Measurements from ENCODE around the gene PPM1N. TPM values are rescaled to one million over a fixed set of nuclear protein-coding genes. Genes with fewer than 3 reads are reported as not detected.

PPM1N gene
- total and polyA plus RNA-seq, 2 of the 13 experiments (the other 11 are each of a cell fraction or from before 2014, with no cell fraction given): 0.31 to 1.8 TPM

DNA sequence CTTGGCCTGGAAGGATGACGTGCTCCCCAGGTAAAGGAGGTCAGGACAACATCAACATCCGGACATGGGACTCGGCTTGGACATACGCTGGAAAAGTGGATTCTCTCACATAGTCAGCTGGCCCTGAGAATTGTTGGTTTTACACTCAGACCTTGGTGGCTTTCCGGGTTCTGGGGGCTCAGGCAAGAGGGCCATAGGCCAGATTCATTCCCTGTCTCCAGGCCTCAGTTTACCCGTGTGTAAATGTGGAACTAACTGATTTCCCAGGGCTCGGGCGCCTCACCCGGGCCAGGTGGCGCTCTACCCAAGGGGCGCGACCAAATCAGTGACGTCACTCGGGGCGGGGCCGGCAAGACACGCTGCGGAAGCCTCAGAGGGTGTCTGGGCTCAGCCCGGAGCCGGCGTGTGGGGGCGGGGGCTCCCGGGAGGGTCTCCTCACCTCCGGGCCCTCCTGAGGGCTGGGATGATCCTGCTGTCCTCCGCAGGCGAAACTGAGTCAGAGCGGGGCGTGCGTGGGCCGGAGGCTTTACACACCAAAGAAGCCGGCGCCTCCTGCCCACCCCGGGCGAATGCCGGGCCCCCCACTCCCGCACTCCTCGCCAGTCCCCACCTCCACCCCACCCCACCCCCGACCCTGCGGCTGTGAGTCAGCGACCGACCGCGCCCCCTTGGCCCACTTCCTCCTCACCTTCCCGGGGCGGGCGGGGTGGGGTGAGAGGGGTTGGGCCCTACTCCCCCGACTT is 8.2 kb downstream of the PPM1N start (continued):
- TF ChIP-seq SAFB2 (CRISPR knock-in tag; IDR thresholded peaks at IDR 0.05; ENCODE audit: borderline replicate concordance, low read depth) (no peak), ZNF775 (CRISPR knock-in tag; IDR thresholded peaks at IDR 0.05; ENCODE audit: borderline replicate concordance) (0 out of 2 replicates have a peak, but pooled peaks have one; percentile 21), ZBTB7A (CRISPR knock-in tag; IDR thresholded peaks at IDR 0.05) (peak; percentile 76), ZNF788 (CRISPR knock-in tag; IDR thresholded peaks at IDR 0.05; ENCODE audit: borderline replicate concordance) (peak; percentile 90), HNRNPL (IDR thresholded peaks at IDR 0.05; ENCODE audit: low read depth, low read length) (no peak), ZBTB8A (CRISPR knock-in tag; IDR thresholded peaks at IDR 0.05; ENCODE audit: borderline replicate concordance, low read depth) (no peak), ZNF629 (CRISPR knock-in tag; conservative IDR thresholded peaks at IDR 0.05) (peak; percentile 68), FIP1L1 (IDR thresholded peaks at IDR 0.05; ENCODE audit: borderline replicate concordance, insufficient read depth, low read depth, low read length) (no peak), HDAC2 (CRISPR knock-in tag; IDR thresholded peaks at IDR 0.05) (0 out of 2 replicates have a peak, but pooled peaks have one; percentile 19), NFE2 (CRISPR knock-in tag; IDR thresholded peaks at IDR 0.05) (no peak)
- TF ChIP-seq, protein P1, sequence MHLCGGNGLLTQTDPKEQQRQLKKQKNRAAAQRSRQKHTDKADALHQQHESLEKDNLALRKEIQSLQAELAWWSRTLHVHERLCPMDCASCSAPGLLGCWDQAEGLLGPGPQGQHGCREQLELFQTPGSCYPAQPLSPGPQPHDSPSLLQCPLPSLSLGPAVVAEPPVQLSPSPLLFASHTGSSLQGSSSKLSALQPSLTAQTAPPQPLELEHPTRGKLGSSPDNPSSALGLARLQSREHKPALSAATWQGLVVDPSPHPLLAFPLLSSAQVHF (CRISPR knock-in tag; IDR thresholded peaks at IDR 0.05): no peak
- TF ChIP-seq, protein P2, sequence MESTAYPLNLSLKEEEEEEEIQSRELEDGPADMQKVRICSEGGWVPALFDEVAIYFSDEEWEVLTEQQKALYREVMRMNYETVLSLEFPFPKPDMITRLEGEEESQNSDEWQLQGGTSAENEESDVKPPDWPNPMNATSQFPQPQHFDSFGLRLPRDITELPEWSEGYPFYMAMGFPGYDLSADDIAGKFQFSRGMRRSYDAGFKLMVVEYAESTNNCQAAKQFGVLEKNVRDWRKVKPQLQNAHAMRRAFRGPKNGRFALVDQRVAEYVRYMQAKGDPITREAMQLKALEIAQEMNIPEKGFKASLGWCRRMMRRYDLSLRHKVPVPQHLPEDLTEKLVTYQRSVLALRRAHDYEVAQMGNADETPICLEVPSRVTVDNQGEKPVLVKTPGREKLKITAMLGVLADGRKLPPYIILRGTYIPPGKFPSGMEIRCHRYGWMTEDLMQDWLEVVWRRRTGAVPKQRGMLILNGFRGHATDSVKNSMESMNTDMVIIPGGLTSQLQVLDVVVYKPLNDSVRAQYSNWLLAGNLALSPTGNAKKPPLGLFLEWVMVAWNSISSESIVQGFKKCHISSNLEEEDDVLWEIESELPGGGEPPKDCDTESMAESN (CRISPR knock-in tag; conservative IDR thresholded peaks at IDR 0.05): peak; percentile 60; the same call in 1 of the 2 replicates
- TF ChIP-seq, protein P3, sequence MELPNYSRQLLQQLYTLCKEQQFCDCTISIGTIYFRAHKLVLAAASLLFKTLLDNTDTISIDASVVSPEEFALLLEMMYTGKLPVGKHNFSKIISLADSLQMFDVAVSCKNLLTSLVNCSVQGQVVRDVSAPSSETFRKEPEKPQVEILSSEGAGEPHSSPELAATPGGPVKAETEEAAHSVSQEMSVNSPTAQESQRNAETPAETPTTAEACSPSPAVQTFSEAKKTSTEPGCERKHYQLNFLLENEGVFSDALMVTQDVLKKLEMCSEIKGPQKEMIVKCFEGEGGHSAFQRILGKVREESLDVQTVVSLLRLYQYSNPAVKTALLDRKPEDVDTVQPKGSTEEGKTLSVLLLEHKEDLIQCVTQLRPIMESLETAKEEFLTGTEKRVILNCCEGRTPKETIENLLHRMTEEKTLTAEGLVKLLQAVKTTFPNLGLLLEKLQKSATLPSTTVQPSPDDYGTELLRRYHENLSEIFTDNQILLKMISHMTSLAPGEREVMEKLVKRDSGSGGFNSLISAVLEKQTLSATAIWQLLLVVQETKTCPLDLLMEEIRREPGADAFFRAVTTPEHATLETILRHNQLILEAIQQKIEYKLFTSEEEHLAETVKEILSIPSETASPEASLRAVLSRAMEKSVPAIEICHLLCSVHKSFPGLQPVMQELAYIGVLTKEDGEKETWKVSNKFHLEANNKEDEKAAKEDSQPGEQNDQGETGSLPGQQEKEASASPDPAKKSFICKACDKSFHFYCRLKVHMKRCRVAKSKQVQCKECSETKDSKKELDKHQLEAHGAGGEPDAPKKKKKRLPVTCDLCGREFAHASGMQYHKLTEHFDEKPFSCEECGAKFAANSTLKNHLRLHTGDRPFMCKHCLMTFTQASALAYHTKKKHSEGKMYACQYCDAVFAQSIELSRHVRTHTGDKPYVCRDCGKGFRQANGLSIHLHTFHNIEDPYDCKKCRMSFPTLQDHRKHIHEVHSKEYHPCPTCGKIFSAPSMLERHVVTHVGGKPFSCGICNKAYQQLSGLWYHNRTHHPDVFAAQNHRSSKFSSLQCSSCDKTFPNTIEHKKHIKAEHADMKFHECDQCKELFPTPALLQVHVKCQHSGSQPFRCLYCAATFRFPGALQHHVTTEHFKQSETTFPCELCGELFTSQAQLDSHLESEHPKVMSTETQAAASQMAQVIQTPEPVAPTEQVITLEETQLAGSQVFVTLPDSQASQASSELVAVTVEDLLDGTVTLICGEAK (IDR thresholded peaks at IDR 0.05): no peak
- TF ChIP-seq, protein P3 (CRISPR knock-in tag; IDR thresholded peaks at IDR 0.05): peak; percentile 25; the same call in 1 of the 2 replicates
- TF ChIP-seq, protein P4, sequence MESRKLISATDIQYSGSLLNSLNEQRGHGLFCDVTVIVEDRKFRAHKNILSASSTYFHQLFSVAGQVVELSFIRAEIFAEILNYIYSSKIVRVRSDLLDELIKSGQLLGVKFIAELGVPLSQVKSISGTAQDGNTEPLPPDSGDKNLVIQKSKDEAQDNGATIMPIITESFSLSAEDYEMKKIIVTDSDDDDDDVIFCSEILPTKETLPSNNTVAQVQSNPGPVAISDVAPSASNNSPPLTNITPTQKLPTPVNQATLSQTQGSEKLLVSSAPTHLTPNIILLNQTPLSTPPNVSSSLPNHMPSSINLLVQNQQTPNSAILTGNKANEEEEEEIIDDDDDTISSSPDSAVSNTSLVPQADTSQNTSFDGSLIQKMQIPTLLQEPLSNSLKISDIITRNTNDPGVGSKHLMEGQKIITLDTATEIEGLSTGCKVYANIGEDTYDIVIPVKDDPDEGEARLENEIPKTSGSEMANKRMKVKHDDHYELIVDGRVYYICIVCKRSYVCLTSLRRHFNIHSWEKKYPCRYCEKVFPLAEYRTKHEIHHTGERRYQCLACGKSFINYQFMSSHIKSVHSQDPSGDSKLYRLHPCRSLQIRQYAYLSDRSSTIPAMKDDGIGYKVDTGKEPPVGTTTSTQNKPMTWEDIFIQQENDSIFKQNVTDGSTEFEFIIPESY (CRISPR knock-in tag; IDR thresholded peaks at IDR 0.05): 0 out of 2 replicates have a peak, but pooled peaks have one; percentile 18
